ENCODE data around the gene WDR27.

GRCh38 chr6:169501777-169502313 lies 200.0 kb downstream of the WDR27 start:
- no peak for TF ChIP-seq RARB (CRISPR knock-in tag; IDR thresholded peaks at IDR 0.05)
- TF ChIP-seq ARNTL (CRISPR knock-in tag; IDR thresholded peaks at IDR 0.05; ENCODE audit: borderline replicate concordance, low read depth) = no peak
- no peak for TF ChIP-seq GLIS3 (CRISPR knock-in tag; IDR thresholded peaks at IDR 0.05)
- TF ChIP-seq CSRNP3 (CRISPR knock-in tag; IDR thresholded peaks at IDR 0.05) = no peak
- TF ChIP-seq ZFP30 (CRISPR knock-in tag; IDR thresholded peaks at IDR 0.05) = no peak
- no peak for TF ChIP-seq BACH2 (CRISPR knock-in tag; IDR thresholded peaks at IDR 0.05; ENCODE audit: borderline replicate concordance)
- TF ChIP-seq ZNF70 (CRISPR knock-in tag; IDR thresholded peaks at IDR 0.05) = no peak
